Measurements from ENCODE around the gene NUTF2.

The NUTF2 gene

DNA sequence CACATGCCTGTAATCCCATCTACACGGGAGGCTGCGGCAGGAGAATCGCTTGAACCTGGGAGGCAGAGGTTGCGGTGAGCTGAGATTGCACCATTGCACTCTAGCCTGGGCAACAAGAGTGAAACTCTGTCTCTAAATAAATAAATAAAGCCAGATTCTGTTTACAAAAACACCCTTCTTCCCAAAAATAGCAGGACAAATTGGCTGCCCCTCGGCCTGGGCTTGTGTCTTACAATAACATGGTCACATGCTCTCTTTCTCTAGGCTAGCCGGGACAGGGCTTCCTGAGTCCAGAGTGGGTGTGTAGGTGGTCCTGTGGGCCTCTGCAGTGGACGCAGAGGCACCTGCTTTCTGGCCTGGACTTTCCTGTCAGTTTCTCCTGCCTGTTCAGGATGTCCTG, 22.9 kb downstream of the NUTF2 start:
- H3K4me3 Mint-ChIP-seq: no peak overlapping the region
- peaks cover 17% of the 10 kb centered on the region for H3K4me1 Mint-ChIP-seq
- TF ChIP-seq, protein P1, sequence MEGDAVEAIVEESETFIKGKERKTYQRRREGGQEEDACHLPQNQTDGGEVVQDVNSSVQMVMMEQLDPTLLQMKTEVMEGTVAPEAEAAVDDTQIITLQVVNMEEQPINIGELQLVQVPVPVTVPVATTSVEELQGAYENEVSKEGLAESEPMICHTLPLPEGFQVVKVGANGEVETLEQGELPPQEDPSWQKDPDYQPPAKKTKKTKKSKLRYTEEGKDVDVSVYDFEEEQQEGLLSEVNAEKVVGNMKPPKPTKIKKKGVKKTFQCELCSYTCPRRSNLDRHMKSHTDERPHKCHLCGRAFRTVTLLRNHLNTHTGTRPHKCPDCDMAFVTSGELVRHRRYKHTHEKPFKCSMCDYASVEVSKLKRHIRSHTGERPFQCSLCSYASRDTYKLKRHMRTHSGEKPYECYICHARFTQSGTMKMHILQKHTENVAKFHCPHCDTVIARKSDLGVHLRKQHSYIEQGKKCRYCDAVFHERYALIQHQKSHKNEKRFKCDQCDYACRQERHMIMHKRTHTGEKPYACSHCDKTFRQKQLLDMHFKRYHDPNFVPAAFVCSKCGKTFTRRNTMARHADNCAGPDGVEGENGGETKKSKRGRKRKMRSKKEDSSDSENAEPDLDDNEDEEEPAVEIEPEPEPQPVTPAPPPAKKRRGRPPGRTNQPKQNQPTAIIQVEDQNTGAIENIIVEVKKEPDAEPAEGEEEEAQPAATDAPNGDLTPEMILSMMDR (IDR thresholded peaks at IDR 0.05): no peak
- H3K27ac Mint-ChIP-seq: no peak overlapping the region
- no peaks in the 10 kb centered on the region for H3K27me3 Mint-ChIP-seq (ENCODE audit: low read depth, poor library complexity)
- no peaks in the 10 kb centered on the region for H3K9me3 Mint-ChIP-seq
- H3K36me3 Mint-ChIP-seq (ENCODE audit: low read depth): peaks cover 24% of the 10 kb centered on the region
- DNase-seq: no peak

DNA sequence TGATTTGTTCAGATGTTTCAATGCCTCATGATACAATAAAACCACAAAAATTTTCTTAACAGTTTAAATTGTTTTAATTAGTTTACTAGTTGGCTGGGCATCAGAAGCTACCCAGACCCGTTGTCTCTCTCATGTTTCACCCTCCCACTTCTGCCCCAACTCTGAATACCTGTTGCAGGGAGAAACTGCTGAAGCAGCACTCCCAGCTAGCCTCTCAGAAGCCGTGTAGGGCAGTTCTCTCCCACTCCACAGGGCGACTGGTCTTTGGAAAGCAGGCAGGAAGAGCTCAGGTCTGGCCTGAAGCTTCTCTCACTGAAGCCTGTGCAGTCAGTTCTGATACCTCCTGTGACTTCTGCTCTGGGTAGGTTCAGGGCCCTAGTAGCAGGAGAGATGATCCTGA, 24.5 kb downstream of the NUTF2 start:
- no peaks in the 10 kb centered on the region for H3K9me3 Mint-ChIP-seq
- peak overlapping the region; percentile 49 for H3K27ac Mint-ChIP-seq
- H3K36me3 Mint-ChIP-seq (ENCODE audit: low read depth): peaks cover 17% of the 10 kb centered on the region
- H3K4me3 Mint-ChIP-seq: peak overlapping the region; percentile 94
- DNase-seq: no peak
- TF ChIP-seq, protein P1 (IDR thresholded peaks at IDR 0.05): no peak
- H3K27me3 Mint-ChIP-seq (ENCODE audit: low read depth, poor library complexity): no peaks in the 10 kb centered on the region
- H3K4me1 Mint-ChIP-seq: peaks cover 28% of the 10 kb centered on the region

DNA sequence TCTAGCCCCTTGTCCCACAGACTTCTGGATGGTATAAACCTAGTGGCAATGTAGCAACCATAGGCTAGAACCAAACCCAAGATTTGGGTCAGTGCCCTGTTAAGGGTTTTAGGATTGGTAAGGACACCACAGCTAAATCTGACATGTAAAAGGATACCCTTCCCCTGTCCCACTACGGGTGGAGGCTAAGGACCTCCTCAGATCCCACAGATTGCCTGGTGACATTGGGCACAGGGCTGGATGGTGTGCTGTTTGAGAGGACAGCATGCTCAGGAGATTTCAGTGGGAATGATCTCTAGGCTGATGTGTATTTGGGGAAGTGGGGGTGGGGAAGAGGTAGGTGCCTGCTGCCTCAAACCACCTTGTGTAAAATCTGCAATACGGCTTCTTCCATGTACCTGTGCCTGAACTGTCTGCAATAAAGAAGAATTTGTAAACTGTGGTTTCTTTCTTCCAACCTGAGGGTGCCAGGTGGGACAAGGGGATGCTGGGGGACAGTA, 25.4 kb downstream of the NUTF2 start:
- no peaks in the 10 kb centered on the region for H3K9me3 Mint-ChIP-seq

DNA sequence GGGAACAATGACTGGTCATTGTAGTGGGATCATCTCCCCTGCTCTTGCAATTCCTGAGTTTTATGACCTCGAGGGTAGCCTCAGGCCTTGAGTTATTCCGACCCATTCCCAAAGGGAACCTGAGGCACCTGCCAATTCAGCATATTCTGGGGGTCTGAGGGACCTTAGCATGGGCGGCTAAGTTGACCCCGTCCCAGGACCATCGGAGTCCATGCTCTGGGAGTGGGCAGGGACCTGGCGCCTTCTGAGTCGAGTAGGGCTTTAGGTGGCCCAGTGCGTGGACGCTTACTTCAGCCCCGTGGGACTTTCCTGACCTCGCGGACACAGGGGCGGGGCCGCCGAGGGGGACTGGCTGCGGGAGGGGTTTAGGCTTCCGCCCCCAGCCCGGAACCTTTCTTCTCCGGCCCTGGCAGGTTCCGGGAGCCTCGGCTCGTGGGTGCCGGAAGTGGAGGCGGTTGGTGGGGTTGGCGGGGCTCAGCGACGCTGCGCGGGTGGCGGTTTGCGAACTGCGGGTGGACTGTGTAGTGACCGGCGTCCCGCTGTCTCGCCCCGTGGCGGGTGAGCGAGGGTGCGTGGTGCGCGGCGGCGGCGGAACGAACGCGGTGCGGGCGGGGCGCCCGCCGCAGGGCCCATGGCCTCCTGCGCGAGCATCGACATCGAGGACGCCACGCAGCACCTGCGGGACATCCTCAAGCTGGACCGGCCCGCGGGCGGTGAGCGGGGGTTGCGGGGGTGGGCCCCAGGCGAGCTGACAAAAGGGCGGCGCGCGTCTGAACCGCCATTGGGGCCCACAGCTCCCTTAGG, 26.1 kb downstream of the NUTF2 start, which contains the start of gene EDC4:
TSS of gene EDC4 (plus strand) at position 422 of the 804 bp plus-strand sequence. CDS start at position 632, 210 bp downstream.
- Mint-ChIP-seq H3K4me1 (peaks cover 28% of the 10 kb centered on the region), H3K4me3 (peak within 1 kb of the TSS; percentile 94), H3K36me3 (ENCODE audit: low read depth) (peaks cover 23% of the 10 kb centered on the region), H3K27ac (peak within 1 kb of the TSS; percentile 97), H3K9me3 (no peaks in the 10 kb centered on the region), H3K27me3 (ENCODE audit: low read depth, poor library complexity) (no peaks in the 10 kb centered on the region)
- TF ChIP-seq, protein P1 (IDR thresholded peaks at IDR 0.05): no peak
- DNase-seq: peak; percentile 83

More for the DNA sequence above, 25.4 kb downstream of the NUTF2 start:
- peaks cover 28% of the 10 kb centered on the region for H3K4me1 Mint-ChIP-seq
- TF ChIP-seq, protein P1 (IDR thresholded peaks at IDR 0.05): no peak
- DNase-seq: no peak
- H3K27ac Mint-ChIP-seq: peak overlapping the region; percentile 97
- H3K4me3 Mint-ChIP-seq: peak overlapping the region; percentile 94
- H3K36me3 Mint-ChIP-seq (ENCODE audit: low read depth): peaks cover 18% of the 10 kb centered on the region
- H3K27me3 Mint-ChIP-seq (ENCODE audit: low read depth, poor library complexity): no peaks in the 10 kb centered on the region

DNA sequence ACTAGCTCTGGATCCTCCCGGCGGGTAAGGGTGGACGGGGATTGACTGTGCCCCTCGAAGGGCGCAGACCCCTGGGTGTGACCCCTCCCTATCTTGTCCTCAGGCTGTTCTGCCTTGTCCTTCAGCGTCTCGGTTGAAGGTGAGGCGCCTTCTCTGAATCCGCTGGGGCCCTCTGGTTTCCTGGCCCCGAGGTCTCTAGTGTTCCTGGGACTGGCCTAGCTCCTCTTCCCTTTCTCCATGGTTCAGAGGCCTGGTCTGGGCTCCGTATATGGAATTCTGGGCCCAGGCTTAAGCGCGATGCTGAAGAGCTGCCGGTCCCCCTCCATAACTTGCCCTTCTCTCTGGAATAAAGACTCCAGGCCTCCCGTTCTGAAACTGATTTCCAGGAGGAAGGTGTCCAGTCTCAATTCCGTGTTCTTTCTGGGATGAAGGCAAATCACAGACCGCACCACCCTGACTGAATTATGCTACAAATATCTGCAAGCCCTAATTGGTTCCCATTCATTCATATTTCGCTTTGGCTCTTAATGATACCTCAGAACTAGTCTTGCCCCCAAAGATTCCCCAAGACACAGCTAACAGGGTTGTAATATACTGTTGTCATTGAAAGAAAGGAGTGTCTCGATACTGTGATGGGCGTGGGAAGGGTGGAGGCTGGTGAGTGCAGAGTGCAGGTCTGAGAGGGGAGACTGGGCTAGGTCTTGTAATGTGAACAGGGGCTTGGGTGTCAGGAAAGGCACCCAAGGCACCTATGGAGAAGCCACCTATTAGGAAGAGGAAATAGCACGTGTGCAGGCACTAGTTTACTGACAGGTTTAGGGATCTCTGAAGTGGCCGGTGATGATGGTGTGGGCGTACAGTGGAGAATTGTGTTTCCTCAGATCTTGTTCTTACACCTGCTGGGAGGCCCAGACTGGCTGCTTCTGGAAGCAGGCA, 27.0 kb downstream of the NUTF2 start:
- TF ChIP-seq, protein P1 (IDR thresholded peaks at IDR 0.05): no peak
- Mint-ChIP-seq H3K27ac (peak overlapping the region; percentile 54), H3K4me3 (peak overlapping the region; percentile 94), H3K36me3 (ENCODE audit: low read depth) (peaks cover 26% of the 10 kb centered on the region), H3K4me1 (peaks cover 28% of the 10 kb centered on the region), H3K9me3 (no peaks in the 10 kb centered on the region), H3K27me3 (ENCODE audit: low read depth, poor library complexity) (no peaks in the 10 kb centered on the region)
- DNase-seq: no peak
